GM21619 (cell line): ENCODE measurements around the gene VWA5B1.

Experiments
- ATAC-seq: cut with Tn5 transposase; IDR thresholded peaks from one replicate; pipeline ENCODE4 v1.9.1; 2021; ENCODE audit not compliant: unreplicated experiment

Gene VWA5B1

GRCh38 chr1:20385630-20386029 lies 95.0 kb downstream of the VWA5B1 start:
- ATAC-seq = no peak

- ATAC-seq = no peak
Observed at GRCh38 chr1:20386323-20387081, 95.8 kb downstream of the VWA5B1 start.

DNA sequence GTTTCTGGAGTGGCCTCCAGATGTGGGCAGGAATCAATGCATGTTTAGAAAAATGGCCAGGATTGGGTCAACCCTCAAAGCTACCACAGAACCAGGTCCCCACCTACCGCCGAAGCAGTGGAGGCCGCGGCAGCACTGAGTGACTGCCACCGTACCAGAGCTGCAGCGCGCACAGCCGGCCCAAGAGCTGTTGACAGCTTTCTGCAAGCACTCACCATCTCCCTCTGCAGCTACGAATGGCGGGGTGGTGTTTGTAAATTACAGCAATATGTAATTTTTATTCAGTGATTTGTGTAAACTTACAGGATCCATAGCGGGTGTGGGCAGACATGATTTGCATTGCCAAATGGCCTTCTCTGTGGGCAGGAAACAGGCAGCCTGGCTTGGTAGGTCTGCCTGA lies 98.9 kb downstream of the VWA5B1 start:
- no peak for ATAC-seq

DNA sequence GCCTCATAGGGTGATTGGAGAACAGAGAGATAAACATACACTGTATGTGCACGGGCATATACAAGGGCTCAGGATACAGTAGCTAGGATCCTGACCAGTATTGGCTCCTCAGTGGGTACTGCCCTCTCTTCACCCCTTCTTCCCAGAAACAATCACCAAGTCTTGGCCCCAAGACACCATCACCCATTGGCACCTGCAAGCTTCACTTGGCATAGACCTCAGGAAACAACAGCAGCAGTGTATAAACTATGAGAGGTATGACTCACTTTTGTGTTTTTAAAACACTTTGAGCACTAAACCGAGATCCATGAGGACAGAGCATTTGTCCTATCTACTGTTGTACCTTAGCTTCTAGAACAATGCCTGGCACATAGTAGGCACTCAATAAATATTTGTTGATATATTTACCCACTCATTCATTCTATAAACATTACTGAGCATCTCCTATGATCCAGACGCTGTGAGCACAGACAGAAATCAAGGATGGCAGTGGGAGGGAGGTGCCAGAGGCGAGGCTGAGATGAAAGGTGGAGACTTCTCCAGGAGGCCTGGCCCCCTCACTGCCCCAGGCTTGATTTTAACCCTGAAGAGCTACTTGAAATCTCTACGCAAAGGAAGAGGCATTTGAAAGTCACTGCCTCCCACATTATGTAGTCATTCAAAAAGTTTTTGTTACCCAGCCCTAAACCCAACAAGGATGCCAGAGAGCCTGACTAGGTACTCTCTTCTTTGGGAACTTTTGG lies 100.1 kb downstream of the VWA5B1 start:
- ATAC-seq = no peak

DNA sequence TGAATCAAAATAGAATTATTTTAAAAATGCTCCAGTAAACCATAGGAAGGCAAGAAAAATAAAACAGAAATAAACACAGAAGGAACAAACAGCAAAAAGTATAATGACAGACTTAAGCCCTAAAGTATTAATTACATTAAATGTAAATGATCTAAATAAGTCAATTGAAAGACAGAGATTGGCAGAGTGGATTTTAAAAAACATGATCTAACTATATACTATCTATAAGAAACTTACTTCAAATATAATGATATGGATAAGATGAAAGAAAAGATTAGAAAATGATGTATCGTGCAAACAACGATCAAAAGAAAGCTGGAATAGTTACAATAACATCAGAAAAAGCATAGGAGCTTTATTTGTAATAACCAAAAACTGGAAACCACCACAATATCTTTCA lies 104.6 kb downstream of the VWA5B1 start:
- no peak for ATAC-seq

DNA sequence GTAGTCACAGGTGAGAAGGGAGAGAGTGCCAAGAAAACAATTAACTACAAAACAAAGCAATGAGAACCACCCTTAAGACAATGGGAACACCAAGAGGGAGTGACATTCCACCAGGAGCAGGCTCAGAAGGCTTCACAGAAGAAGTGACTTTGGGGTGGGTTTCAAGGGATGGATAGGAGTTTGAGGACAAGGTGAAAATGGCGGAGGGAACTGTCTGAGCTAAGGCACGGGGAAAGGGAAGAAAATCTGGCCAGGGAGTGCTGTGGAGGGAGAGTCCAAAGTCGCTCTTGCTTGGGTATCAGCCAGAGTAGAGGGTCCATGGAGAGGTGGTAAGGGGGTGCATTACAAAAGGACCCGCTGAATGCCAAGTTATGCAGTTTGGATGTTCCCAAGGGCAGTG lies 108.1 kb downstream of the VWA5B1 start:
- no peak for ATAC-seq

DNA sequence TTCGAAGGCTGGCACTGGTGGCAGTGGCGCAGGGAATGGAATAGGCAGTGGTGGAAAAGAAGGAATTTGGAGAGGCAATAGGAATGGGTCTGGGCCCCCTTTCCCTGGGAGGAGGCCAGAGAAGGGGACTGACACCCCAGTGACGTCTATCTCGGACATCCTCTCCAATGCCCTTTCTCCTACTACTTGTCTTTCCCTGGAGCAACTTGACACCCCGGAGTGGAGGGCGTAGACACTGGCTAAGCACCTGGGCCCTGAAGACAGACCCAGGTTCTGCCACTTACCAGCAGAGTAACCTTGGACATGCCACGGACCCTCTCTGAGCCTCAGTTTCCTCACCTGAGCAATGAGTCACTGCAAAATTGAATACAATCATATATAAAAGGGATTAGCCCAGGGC lies 108.5 kb downstream of the VWA5B1 start:
- no peak for ATAC-seq

DNA sequence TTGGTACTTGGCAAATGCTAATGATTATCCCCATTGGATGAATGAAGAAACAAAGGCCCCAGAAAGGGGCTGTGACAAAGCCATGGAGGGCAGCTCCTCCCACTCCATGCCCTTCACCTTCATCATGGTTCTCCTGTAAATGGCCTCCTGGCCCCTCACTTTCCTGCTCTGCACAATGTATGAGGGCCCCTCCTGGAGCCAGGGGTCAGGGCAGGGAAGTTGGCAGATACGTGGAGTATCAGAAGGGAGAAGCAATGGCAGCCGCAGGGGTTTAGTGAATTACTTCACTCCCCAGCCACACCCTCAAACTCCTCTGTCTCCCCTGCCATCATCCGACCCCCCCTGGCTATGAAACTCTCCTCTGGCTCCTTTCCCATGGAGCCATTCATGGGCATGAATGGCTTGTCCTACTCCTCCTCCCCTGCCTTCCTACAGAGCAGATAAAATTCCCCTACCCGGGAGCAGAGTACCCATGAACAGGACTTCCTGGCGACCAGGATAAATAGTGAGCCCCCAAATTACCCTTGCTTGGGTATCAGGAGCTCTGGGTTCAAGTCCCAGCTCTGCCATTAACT lies 109.0 kb downstream of the VWA5B1 start:
- no peak for ATAC-seq

GRCh38 chr1:20400341-20401177 lies 109.9 kb downstream of the VWA5B1 start:
- ATAC-seq = no peak

DNA sequence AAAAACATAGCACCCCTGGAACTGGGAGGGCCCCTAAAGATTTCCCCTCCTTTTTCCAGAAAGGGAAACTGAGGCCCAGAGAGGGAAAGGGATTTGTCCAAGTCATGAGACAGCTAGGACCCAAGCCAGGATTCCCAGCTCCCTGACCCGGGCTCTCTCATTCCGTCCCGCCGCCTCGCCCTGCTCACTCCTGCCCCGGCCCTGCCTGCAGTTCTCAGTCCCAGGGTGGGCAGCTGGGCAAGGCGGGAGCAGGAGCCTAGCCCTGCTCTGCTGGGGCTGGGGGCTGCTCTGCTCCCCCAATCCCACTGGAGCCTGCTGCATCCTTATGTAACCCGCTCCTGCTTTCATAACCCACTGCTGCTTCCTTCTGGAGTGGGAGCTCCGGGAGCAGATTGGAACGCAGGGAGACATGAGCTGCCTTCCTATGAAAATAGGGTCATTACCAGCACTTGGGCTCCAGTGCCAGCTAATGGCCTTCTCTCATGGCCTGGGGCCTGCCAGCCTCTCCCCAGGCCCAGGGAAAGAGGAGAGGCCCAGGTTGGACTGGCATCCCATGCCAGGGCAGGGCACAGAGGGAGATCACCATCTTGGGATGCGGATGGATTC lies 110.8 kb downstream of the VWA5B1 start:
- ATAC-seq = no peak

- no peak for ATAC-seq
Observed at GRCh38 chr1:20402585-20403422, 112.1 kb downstream of the VWA5B1 start.

GRCh38 chr1:20403423-20404145 lies 112.9 kb downstream of the VWA5B1 start:
- ATAC-seq = no peak

DNA sequence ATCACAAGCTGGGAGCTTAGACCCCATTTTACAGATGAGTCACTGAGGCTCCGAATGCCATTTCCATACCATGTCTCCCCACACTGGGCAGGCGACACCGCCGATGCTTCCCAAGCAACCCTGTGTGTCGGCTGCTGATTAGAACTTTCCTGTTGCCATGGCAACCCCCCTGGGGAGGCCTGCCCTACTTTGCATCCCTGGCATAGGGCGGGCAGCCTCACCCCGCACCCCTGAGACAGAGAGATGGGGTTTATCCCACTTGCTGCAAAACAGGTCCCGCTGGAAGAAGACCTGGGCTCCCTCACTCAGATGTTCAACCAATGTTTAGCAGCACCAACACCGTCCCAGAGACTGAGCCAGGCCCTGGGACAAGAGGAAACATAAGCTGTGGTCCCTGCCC lies 113.8 kb downstream of the VWA5B1 start:
- ATAC-seq = no peak
